ENCODE measurements around the gene OR2Z1.

Gene OR2Z1, protein sequence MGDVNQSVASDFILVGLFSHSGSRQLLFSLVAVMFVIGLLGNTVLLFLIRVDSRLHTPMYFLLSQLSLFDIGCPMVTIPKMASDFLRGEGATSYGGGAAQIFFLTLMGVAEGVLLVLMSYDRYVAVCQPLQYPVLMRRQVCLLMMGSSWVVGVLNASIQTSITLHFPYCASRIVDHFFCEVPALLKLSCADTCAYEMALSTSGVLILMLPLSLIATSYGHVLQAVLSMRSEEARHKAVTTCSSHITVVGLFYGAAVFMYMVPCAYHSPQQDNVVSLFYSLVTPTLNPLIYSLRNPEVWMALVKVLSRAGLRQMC

DNA sequence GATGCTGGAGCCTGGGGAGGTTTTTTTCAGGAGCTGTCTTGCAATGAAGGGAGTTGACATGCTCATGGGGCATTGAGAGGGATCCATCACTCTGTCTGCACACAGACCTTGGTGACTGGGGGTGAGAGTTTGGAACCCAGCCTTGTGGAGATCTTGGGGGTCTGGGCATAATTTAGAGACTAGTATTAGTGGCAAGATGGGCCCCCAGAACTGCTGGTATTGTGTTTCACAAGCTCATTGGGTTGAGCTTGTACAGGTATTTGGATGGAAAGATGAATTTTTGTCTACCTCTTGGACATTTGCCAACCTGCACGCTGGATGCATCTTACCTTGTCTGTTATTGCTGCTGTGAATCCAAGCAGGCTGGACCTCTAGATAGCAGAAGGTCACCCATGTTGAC, at the start of gene OR2Z1:
Gene OR2Z1, plus strand, starts transcription at position 301 of the 400 bp plus-strand sequence. CDS start 9,395 bp downstream, outside the sequence.
- no peak within 1 kb of the TSS for H3K4me3 ChIP-seq (replicated peaks; ENCODE audit: low read depth, low read length)
- no peak for DNase-seq (ENCODE audit: extremely low read depth, low read depth)
- TF ChIP-seq, protein P1, sequence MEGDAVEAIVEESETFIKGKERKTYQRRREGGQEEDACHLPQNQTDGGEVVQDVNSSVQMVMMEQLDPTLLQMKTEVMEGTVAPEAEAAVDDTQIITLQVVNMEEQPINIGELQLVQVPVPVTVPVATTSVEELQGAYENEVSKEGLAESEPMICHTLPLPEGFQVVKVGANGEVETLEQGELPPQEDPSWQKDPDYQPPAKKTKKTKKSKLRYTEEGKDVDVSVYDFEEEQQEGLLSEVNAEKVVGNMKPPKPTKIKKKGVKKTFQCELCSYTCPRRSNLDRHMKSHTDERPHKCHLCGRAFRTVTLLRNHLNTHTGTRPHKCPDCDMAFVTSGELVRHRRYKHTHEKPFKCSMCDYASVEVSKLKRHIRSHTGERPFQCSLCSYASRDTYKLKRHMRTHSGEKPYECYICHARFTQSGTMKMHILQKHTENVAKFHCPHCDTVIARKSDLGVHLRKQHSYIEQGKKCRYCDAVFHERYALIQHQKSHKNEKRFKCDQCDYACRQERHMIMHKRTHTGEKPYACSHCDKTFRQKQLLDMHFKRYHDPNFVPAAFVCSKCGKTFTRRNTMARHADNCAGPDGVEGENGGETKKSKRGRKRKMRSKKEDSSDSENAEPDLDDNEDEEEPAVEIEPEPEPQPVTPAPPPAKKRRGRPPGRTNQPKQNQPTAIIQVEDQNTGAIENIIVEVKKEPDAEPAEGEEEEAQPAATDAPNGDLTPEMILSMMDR (IDR thresholded peaks at IDR 0.05; ENCODE audit: low read depth, low read length, missing control alignments) = no peak

DNA sequence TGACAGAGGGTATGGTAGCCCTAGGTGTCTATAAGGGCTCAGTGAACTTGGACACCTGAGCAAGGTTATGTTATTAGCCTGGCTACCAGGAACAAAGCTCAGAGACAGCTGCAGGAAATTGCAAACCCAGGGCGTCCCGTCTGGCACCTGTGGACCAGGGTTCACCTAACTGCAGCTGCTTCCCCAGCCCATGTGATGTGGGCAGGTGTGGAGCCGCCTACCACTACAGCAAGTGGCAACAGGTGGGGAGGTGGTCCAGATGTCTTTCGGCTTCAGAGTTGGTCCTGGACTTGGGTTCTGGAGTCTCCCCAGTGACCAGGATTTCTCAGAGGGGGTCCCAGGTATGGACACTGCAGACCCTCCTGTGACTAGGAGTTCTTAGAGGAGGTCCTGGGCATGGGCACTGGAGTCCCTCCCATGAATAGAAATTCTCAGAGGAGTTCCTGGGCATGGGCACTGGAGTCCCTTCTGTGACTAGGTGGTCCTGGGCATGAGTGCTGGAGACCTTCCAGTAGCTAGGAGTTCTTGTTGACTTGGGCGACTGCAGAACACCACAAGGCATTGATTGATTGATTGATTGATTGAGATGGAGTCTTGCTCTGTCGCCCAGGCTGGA, 48.0 kb upstream of the OR2Z1 start:
- H3K4me3 ChIP-seq (replicated peaks; ENCODE audit: low read depth, low read length) = no peak overlapping the region
- TF ChIP-seq, protein P1 (IDR thresholded peaks at IDR 0.05; ENCODE audit: low read depth, low read length, missing control alignments) = no peak
- DNase-seq (ENCODE audit: extremely low read depth, low read depth) = no peak

DNA sequence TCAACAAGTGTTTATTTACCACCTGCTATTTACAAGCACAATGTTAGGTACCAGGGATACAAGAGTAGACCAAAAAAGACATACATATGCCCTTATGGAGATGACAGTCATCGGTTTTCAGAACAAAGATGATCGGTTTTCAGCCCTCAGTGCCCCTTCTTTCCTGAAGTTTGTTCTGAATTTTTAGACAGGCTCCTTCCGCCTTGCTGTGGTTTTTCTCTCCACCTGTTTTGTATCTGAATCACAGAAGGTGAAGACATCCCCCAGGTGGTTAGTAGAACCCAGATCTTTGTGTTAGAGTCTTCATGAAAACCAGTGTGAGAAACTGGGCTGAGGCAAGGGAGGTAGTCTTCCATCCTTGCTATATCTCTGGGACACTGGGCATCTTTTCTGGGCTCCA, 46.4 kb upstream of the OR2Z1 start:
- H3K4me3 ChIP-seq (replicated peaks; ENCODE audit: low read depth, low read length) = no peak overlapping the region
- TF ChIP-seq, protein P1 (IDR thresholded peaks at IDR 0.05; ENCODE audit: low read depth, low read length, missing control alignments) = no peak

DNA sequence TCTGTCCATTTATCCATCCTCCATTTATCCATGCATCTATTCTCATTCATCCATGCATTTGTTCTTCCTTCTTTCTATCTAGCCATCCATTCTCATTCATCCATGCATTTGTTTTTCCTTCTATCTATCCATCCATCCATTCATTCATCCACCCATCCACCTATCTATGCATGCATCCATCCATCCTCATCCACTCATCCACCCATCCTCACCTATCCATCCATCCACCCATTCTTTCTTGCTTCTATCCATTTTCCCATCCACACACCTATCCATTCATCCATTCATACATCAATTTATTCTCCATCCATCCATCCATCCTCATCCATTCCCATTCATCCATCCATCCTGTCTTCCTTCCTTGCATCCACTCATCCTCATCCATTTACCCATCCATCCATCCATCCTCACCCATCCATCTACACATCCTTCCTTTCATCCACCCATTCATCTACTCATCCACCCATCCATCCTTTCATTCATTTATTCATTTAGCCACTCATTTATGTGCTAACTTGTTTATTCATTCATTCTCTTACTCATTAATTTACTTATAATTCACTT, 43.1 kb upstream of the OR2Z1 start:
- H3K4me3 ChIP-seq (replicated peaks; ENCODE audit: low read depth, low read length) = no peak overlapping the region
- no peak for DNase-seq (ENCODE audit: extremely low read depth, low read depth)
- TF ChIP-seq, protein P1 (IDR thresholded peaks at IDR 0.05; ENCODE audit: low read depth, low read length, missing control alignments) = no peak

More for the DNA sequence above, 46.4 kb upstream of the OR2Z1 start:
- no peak for DNase-seq (ENCODE audit: extremely low read depth, low read depth)

DNA sequence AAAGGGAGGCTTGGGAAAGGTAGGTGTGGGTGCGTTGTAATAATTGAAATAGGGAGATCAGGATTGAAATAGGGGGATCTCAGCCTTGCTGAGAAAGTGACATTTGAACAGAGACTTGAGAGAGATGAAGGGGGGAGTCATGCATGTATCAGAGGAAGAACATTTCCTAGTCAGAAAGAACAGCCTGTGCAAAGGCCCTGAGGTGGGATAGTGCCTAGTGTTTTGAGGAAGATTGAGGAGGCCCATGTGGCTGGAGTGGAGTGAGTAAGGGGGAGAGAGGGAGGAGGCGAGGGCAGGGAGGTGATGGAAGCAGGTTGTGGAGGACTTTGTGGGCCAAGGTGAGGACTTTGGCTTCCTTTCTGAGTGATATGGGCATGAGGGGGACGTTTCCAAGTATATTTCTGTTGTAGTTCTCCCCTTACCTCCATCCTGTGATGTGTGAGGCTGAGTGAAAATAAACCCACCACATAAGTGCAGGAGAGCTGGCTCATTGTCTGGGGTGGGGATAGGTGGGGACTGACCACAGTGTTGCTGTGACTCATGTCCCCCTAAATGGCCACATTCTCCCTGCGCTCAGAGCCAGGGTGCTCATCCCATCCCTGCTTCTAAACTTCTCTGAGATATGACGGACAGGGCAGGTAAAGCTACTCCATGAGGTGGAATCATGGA, 40.6 kb upstream of the OR2Z1 start:
- TF ChIP-seq, protein P1 (IDR thresholded peaks at IDR 0.05; ENCODE audit: low read depth, low read length, missing control alignments) = no peak
- no peak overlapping the region for H3K4me3 ChIP-seq (replicated peaks; ENCODE audit: low read depth, low read length)
- no peak for DNase-seq (ENCODE audit: extremely low read depth, low read depth)

DNA sequence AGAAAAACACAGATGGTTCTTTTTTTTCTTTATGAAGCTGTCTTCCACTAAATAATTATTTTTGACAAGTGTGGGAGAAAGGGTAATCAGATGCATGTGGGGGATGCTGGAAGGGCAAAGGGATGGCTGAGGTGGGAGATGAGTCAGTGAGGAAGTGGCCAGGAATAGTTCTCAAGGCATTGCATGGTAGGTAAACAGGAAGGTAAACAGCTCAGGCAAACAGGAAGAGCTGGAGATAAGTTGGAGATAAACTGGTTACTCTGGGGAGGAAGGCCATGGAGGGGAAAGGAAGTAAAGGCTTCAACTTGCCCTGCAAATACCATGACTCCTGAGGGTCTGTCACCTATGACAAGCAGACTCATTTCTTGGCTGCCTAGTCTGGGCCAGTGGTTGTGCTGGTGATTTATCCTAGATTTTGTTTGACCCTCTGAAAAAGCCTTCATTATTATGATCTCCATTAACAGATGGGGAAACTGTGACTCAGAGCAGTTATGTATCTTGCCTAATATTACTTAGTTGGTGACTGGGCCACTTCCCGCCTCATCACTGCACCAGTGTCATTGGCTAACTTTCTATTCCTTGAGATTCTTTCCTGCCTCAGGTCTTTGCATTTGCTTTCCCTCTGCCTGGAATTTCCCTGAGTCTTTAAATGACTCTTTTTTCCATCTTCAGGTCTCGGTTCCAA, 39.9 kb upstream of the OR2Z1 start:
- no peak for DNase-seq (ENCODE audit: extremely low read depth, low read depth)
- TF ChIP-seq, protein P1 (IDR thresholded peaks at IDR 0.05; ENCODE audit: low read depth, low read length, missing control alignments) = no peak
- no peak overlapping the region for H3K4me3 ChIP-seq (replicated peaks; ENCODE audit: low read depth, low read length)

Data from HFF-Myc (cell line).